Daoy (cell line): Measurements from ENCODE around the gene SND1. TPM values are rescaled to one million over a fixed set of nuclear protein-coding genes. Genes with fewer than 3 reads are reported as not detected.
A peak's percentile ranks its signal among the peaks of the same experiment; 100 is the strongest.

Source experiments
- DNase-seq: peaks from one replicate; pipeline ENCODE4 v3.0.0-alpha.2; 2015; ENCODE audit warnings: low read depth
- total RNA-seq: library from RNA; depleted of rRNA; stranded (reverse); fragments of >200 nt; shearing (Covaris generic); gene quantifications from 2 replicates; pipeline ENCODE4 v1.2.3, GENCODE V29; 2014

Gene SND1
- total RNA-seq, 1 experiment from 2014 or later, result 229 TPM

GRCh38 chr7:127905491-127906330 is 253.7 kb downstream of the SND1 start:
- peak; percentile 63 for DNase-seq

GRCh38 chr7:127907110-127908040 is 255.4 kb downstream of the SND1 start:
- DNase-seq, result peak; percentile 24

GRCh38 chr7:127908430-127909258 is 256.6 kb downstream of the SND1 start:
- no peak for DNase-seq

- DNase-seq, result no peak
Observed at GRCh38 chr7:127909424-127910152, 257.6 kb downstream of the SND1 start.

GRCh38 chr7:127910670-127911069 is 258.7 kb downstream of the SND1 start:
- DNase-seq, result no peak

GRCh38 chr7:127911968-127912511 is 260.0 kb downstream of the SND1 start:
- DNase-seq, result no peak

- no peak for DNase-seq
Observed at GRCh38 chr7:127912901-127913300, 260.9 kb downstream of the SND1 start.

GRCh38 chr7:127913686-127914085 is 261.7 kb downstream of the SND1 start:
- no peak for DNase-seq

- no peak for DNase-seq
Observed at GRCh38 chr7:127914693-127915092, 262.7 kb downstream of the SND1 start.

- no peak for DNase-seq
Observed at GRCh38 chr7:127916735-127917134, 264.7 kb downstream of the SND1 start.

- DNase-seq, result no peak
Observed at GRCh38 chr7:127918130-127918529, 266.1 kb downstream of the SND1 start.

- DNase-seq, result no peak
Observed at GRCh38 chr7:127920787-127921438, 268.9 kb downstream of the SND1 start.

GRCh38 chr7:127922656-127923055 is 270.7 kb downstream of the SND1 start:
- DNase-seq, result no peak

- no peak for DNase-seq
Observed at GRCh38 chr7:127924874-127925273, 272.9 kb downstream of the SND1 start.

GRCh38 chr7:127927348-127927696 is 275.3 kb downstream of the SND1 start:
- DNase-seq, result no peak

- no peak for DNase-seq
Observed at GRCh38 chr7:127928222-127928621, 276.2 kb downstream of the SND1 start.

GRCh38 chr7:127928852-127929251 is 276.9 kb downstream of the SND1 start:
- DNase-seq, result no peak

GRCh38 chr7:127930341-127931328 is 278.6 kb downstream of the SND1 start:
- no peak for DNase-seq

- DNase-seq, result no peak
Observed at GRCh38 chr7:127932076-127932475, 280.1 kb downstream of the SND1 start.
